Uterus (tissue), 4 donors: ENCODE measurements around the gene OPALIN. TPM values are rescaled to one million over a fixed set of nuclear protein-coding genes. Genes with fewer than 3 reads are reported as not detected.

Source experiments
- DNase-seq, 2 donors: peaks; one replicate each; pipeline ENCODE4 v3.0.0-alpha.2; 2019 to 2020
- H3K27ac ChIP-seq, 2 donors: fragments of 200-600 bp; sonication (generic); 1 replicate in 1 of 2; 2 replicates in 1 of 2; pipeline ENCODE4 v1.5.1; 2016 to 2018
- H3K27me3 ChIP-seq, 2 donors: fragments of 200-600 bp; sonication (generic); one replicate each; pipeline ENCODE4 v1.5.1; 2018 to 2019; ENCODE audit warnings: control low read depth in 1 of 2
- H3K36me3 ChIP-seq, 2 donors: fragments of 200-600 bp; sonication (generic); one replicate each; pipeline ENCODE4 v1.5.1; 2019; ENCODE audit warnings: control low read depth in 1 of 2
- H3K4me1 ChIP-seq, 2 donors: fragments of 200-600 bp; sonication (generic); one replicate each; pipeline ENCODE4 v1.5.1; 2018 to 2019; ENCODE audit warnings: control low read depth in 1 of 2
- H3K4me3 ChIP-seq, 2 donors: fragments of 200-600 bp; sonication (generic); 1 replicate in 1 of 2; 2 replicates in 1 of 2; pipeline ENCODE4 v1.5.1; 2018 to 2019; ENCODE audit warnings: mild to moderate bottlenecking in 1 of 2
- H3K9me3 ChIP-seq, 2 donors: fragments of 200-600 bp; sonication (generic); one replicate each; pipeline ENCODE4 v1.5.1; 2019; ENCODE audit warnings: control low read depth in 1 of 2
- CTCF ChIP-seq, 4 experiments: fragments of 200-600 bp in 2 of 4; fragments of 450-650 bp in 2 of 4; sonication (generic) in 2 of 4; IDR thresholded peaks; one replicate each; pipeline ENCODE4 v1.5.1; 2016 to 2019; ENCODE audit warnings: antibody characterized with exemption in 4 of 4, mild to moderate bottlenecking in 2 of 4, moderate library complexity in 1 of 4
- POLR2A ChIP-seq, 2 donors: fragments of 450-650 bp; IDR thresholded peaks; one replicate each; pipeline ENCODE4 v1.6.1; 2016; ENCODE audit warnings: antibody characterized with exemption in 2 of 2, mild to moderate bottlenecking in 1 of 2, moderate library complexity in 1 of 2
- intact Hi-C: fragments of 100-400 bp; cut with DNase I; formaldehyde crosslinking; loops from one replicate; pipeline ENCODE4 v1.15.1; 2023; ENCODE audit warnings: low total_unique reads
- total RNA-seq, 4 donors: library from RNA; depleted of rRNA in 3 of 4; stranded (reverse); fragments of >200 nt in 3 of 4; gene quantifications; one replicate each; pipeline versions ENCODE4 v1.1.0 to v1.2.4, GENCODE V29; 2014 to 2023
- donor health status: DM: yes; HTN: yes; CAD: no.

OPALIN gene
- total RNA-seq, 4 donors from 2014 or later: not detected

GRCh38 chr10:96298362-96298761 lies 60.4 kb downstream of the OPALIN start:
- intact Hi-C loops: no loop called here
- Histone ChIP-seq H3K4me3 (no peak overlapping the region), H3K36me3 (no peaks in the 10 kb centered on the region), H3K9me3 (no peaks in the 10 kb centered on the region), H3K4me1 (no peaks in the 10 kb centered on the region), H3K27ac (no peak overlapping the region), H3K27me3 (no peaks in the 10 kb centered on the region)
- no peak for TF ChIP-seq POLR2A (IDR thresholded peaks at IDR 0.05)
- TF ChIP-seq CTCF (IDR thresholded peaks at IDR 0.05): no peak
- DNase-seq: no peak

GRCh38 chr10:96297486-96297885 lies 61.3 kb downstream of the OPALIN start:
- no peaks in the 10 kb centered on the region for H3K36me3 ChIP-seq
- no peak for TF ChIP-seq POLR2A (IDR thresholded peaks at IDR 0.05)
- TF ChIP-seq CTCF (IDR thresholded peaks at IDR 0.05): no peak
- H3K4me1 ChIP-seq: no peaks in the 10 kb centered on the region
- intact Hi-C loops: no loop called here
- H3K4me3 ChIP-seq: no peak overlapping the region
- H3K9me3 ChIP-seq: no peaks in the 10 kb centered on the region
- H3K27me3 ChIP-seq: no peaks in the 10 kb centered on the region
- H3K27ac ChIP-seq: no peak overlapping the region
- no peak for DNase-seq

GRCh38 chr10:96295475-96295874 lies 63.3 kb downstream of the OPALIN start:
- H3K4me3 ChIP-seq: no peak overlapping the region
- H3K27me3 ChIP-seq: no peaks in the 10 kb centered on the region
- H3K36me3 ChIP-seq: no peaks in the 10 kb centered on the region
- no peak overlapping the region for H3K27ac ChIP-seq
- no peaks in the 10 kb centered on the region for H3K9me3 ChIP-seq
- no peak for DNase-seq
- H3K4me1 ChIP-seq: no peaks in the 10 kb centered on the region
- intact Hi-C loops: no loop called here
- no peak for TF ChIP-seq POLR2A (IDR thresholded peaks at IDR 0.05)
- TF ChIP-seq CTCF (IDR thresholded peaks at IDR 0.05): no peak

Other genes starting within 250 kb of the OPALIN start
- gene ZNF518A, start 228.7 kb downstream of the OPALIN start, total RNA-seq: 10 to 100 TPM; 12.4 to 82.3 (median 26.5) TPM
- 1 to 10 TPM in 2 of 4 donors, under 1 TPM in 1, not detected in 1; 0.67 to 3.9 (median 1.8) TPM for gene BLNK, start 87.4 kb downstream of the OPALIN start, total RNA-seq
- gene DNTT, start 54.6 kb downstream of the OPALIN start, total RNA-seq: under 1 TPM in 1 of 4 donors, not detected in 3; 0.28 TPM
- 1 to 10 TPM in 1 of 4 donors, under 1 TPM in 1, not detected in 2; 0.67 to 1.1 TPM for gene TLL2, start 154.9 kb upstream of the OPALIN start, total RNA-seq
- 100 to 1,000 TPM in 2 of 4 donors, 10 to 100 TPM in 2; 86.8 to 210 (median 113) TPM for gene TM9SF3, start 228.0 kb upstream of the OPALIN start, total RNA-seq